ENCODE results near the gene SLC35A4. TPM values are rescaled to one million over a fixed set of nuclear protein-coding genes. Genes with fewer than 3 reads are reported as not detected.
A peak's percentile ranks its signal among the peaks of the same experiment; 100 is the strongest.
"Not testable (repeated sequence)": the region's sequence is repeated elsewhere in the genome, so short reads cannot be mapped to it uniquely, and the experiment has no call there.

The SLC35A4 gene
- total RNA-seq, 1 donor from 2014 or later = 61.8 TPM

DNA sequence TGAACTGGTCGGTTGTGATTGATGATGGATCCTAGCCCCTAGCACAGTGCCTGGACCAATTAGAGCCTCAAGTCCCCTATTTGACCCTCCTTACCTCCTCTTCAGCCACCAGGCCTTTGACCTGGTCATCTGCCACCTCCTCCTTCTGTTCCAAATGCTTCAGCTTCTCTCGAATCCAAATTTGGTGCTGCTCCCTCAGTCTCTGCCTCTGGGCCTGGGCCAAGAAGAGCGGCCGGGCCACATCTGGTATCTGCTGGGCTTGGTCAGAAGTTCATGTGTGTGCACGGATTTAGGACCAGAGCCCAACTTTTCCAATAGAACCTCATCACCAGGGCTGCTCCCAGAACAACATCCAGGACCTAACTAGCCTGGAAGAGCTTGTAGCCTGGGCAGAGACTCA lies 6.5 kb downstream of the SLC35A4 start:
- DNase-seq (ENCODE audit: low read depth) = no peak
- H3K4me3 ChIP-seq (ENCODE audit: low read depth, low read length) = no peak overlapping the region
- TF ChIP-seq, protein P1, sequence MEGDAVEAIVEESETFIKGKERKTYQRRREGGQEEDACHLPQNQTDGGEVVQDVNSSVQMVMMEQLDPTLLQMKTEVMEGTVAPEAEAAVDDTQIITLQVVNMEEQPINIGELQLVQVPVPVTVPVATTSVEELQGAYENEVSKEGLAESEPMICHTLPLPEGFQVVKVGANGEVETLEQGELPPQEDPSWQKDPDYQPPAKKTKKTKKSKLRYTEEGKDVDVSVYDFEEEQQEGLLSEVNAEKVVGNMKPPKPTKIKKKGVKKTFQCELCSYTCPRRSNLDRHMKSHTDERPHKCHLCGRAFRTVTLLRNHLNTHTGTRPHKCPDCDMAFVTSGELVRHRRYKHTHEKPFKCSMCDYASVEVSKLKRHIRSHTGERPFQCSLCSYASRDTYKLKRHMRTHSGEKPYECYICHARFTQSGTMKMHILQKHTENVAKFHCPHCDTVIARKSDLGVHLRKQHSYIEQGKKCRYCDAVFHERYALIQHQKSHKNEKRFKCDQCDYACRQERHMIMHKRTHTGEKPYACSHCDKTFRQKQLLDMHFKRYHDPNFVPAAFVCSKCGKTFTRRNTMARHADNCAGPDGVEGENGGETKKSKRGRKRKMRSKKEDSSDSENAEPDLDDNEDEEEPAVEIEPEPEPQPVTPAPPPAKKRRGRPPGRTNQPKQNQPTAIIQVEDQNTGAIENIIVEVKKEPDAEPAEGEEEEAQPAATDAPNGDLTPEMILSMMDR (conservative IDR thresholded peaks at IDR 0.05; ENCODE audit: low read depth, low read length) = no peak

DNA sequence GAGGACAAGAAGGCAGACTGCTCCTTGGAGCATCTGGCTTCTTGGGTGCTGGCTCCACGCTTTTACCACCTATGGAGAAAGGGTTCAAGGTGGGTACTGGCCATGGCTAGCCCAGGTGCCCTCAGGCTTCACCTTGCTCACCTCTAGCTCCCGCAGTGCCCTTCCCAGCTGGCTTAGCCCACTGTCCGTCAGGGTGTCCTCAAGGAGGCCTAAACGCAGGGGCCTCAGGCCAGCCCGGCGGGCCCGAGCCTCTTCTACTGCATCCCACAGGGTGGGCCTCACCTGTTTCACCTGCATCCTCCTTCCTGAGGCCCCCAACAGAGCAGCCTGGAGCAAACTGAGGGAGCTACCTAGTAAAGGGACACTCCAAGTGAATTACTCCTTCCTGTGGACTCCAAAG lies 9.1 kb downstream of the SLC35A4 start:
- DNase-seq (ENCODE audit: low read depth) = no peak
- TF ChIP-seq, protein P1 (conservative IDR thresholded peaks at IDR 0.05; ENCODE audit: low read depth, low read length) = no peak
- no peak overlapping the region for H3K4me3 ChIP-seq (ENCODE audit: low read depth, low read length)

DNA sequence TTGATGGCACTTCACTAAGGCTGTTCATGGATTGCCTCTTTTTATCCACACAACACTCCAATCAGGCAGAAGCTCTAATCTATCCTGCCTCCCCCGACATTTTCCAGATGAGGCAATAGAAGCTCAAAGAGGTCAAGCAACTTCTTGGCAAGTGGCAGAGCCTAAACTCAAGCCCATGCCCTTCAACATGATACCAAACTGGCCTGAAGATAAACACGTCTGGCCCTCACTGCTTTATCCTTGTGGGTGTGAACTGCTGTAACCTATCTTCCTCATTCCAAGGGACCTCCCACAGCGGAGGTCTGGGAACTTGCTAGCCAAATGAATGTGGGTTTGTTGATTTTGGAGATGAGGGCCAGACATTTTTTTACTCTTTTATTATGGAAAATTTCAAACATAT lies 9.5 kb downstream of the SLC35A4 start:
- TF ChIP-seq, protein P1 (conservative IDR thresholded peaks at IDR 0.05; ENCODE audit: low read depth, low read length) = no peak
- no peak overlapping the region for H3K4me3 ChIP-seq (ENCODE audit: low read depth, low read length)
- DNase-seq (ENCODE audit: low read depth) = no peak

- no peak for DNase-seq (ENCODE audit: low read depth)
- TF ChIP-seq, protein P1 (conservative IDR thresholded peaks at IDR 0.05; ENCODE audit: low read depth, low read length) = peak; percentile 70
Measured at GRCh38 chr5:140575309-140575708, 10.7 kb downstream of the SLC35A4 start.

GRCh38 chr5:140576776-140577201 lies 12.2 kb downstream of the SLC35A4 start:
- TF ChIP-seq, protein P1 (conservative IDR thresholded peaks at IDR 0.05; ENCODE audit: low read depth, low read length) = no peak
- H3K4me3 ChIP-seq (ENCODE audit: low read depth, low read length) = no peak overlapping the region
- no peak for DNase-seq (ENCODE audit: low read depth)

More at GRCh38 chr5:140575309-140575708, 10.7 kb downstream of the SLC35A4 start:
- no peak overlapping the region for H3K4me3 ChIP-seq (ENCODE audit: low read depth, low read length)

GRCh38 chr5:140579188-140579747 lies 14.6 kb downstream of the SLC35A4 start:
- not testable (repeated sequence) for DNase-seq (ENCODE audit: low read depth)

DNA sequence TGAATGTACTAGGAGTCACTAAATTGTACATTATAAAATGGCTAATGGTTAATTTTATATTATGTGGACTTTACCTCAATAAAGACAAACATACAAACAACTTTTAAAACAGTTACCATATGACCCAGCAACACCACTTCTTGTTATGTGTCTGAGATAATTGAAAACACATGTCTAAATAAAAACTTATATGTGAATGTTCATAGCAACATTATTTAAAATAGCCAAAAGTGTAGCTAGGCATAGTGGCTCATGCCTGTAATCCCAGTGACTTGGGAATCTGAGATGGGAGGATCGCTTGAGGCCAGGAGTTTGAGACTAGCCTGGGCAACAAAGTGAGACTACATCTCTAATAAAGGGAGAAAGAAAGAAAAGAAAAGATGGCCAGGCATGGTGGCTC lies 22.9 kb downstream of the SLC35A4 start:
- DNase-seq (ENCODE audit: low read depth) = no peak
- TF ChIP-seq, protein P1 (conservative IDR thresholded peaks at IDR 0.05; ENCODE audit: low read depth, low read length) = no peak
- no peak overlapping the region for H3K4me3 ChIP-seq (ENCODE audit: low read depth, low read length)

More at GRCh38 chr5:140579188-140579747, 14.6 kb downstream of the SLC35A4 start:
- not testable (repeated sequence) for H3K4me3 ChIP-seq (ENCODE audit: low read depth, low read length)
